ENCODE measurements around the gene RTTN. TPM values are rescaled to one million over a fixed set of nuclear protein-coding genes. Genes with fewer than 3 reads are reported as not detected.

The RTTN gene
- total RNA-seq, 4 donors from 2014 or later, result 23.7 to 38.7 (median 25.4) TPM

DNA sequence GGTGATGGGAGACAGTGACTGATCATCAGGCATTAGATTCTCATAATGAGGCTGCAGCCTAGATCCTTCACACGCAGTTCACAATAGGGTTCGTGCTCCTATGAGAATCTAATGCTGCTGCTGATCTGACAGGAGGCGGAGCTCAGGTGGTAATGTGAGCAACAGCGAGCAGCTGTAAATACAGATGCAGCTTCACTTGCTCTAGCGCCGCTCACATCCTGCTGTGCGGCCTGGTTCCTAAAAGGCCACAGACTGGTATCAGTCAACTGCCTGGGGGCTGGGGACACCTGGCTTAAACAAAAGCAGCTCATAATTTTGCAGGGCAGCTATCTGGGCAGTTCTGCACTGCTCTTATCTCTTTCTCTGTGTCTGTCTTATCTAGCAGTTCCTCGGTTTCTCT is 237.4 kb downstream of the RTTN start:
- TF ChIP-seq CTCF (IDR thresholded peaks at IDR 0.05) (no peak), POLR2A (IDR thresholded peaks at IDR 0.05) (no peak), EP300 (IDR thresholded peaks at IDR 0.05) (no peak)
- Histone ChIP-seq H3K36me3 (no peaks in the 10 kb centered on the region), H3K4me3 (no peak overlapping the region), H3K27me3 (no peaks in the 10 kb centered on the region), H3K27ac (no peak overlapping the region), H3K9me3 (peaks cover 0 to 5% (median 2%) of the 10 kb centered on the region in 4 donors), H3K4me1 (no peaks in the 10 kb centered on the region)
- WGBS, 2 donors, result 74 to 75% methylated on average over 8 of the region's 8 CpGs
- DNase-seq (ENCODE audit: low spot score in 2 of 2), result no peak

- no peaks in the 10 kb centered on the region for H3K9me3 ChIP-seq
- H3K4me1 ChIP-seq, result no peaks in the 10 kb centered on the region
- WGBS, 2 donors, result 90 to 93% methylated on average over 4 of the region's 4 CpGs
- H3K4me3 ChIP-seq, result no peak overlapping the region
- peaks cover 0 to 15% (median 0%) of the 10 kb centered on the region in 3 donors for H3K36me3 ChIP-seq
- no peak for DNase-seq (ENCODE audit: low spot score in 2 of 2)
- no peaks in the 10 kb centered on the region for H3K27me3 ChIP-seq
- H3K27ac ChIP-seq, result no peak overlapping the region
- TF ChIP-seq EP300 (IDR thresholded peaks at IDR 0.05) (no peak), POLR2A (IDR thresholded peaks at IDR 0.05) (no peak), CTCF (IDR thresholded peaks at IDR 0.05) (no peak)
These were observed 242.3 kb downstream of the RTTN start for GRCh38 chr18:69963196-69963595.

GRCh38 chr18:69961718-69962117 is 243.8 kb downstream of the RTTN start:
- H3K27ac ChIP-seq, result no peak overlapping the region
- no peak overlapping the region for H3K4me3 ChIP-seq
- H3K36me3 ChIP-seq, result peaks cover 0 to 15% (median 0%) of the 10 kb centered on the region in 3 donors
- DNase-seq (ENCODE audit: low spot score in 2 of 2), result no peak
- no peaks in the 10 kb centered on the region for H3K4me1 ChIP-seq
- no peak for TF ChIP-seq EP300 (IDR thresholded peaks at IDR 0.05)
- no peak for TF ChIP-seq CTCF (IDR thresholded peaks at IDR 0.05)
- no peaks in the 10 kb centered on the region for H3K9me3 ChIP-seq
- no peaks in the 10 kb centered on the region for H3K27me3 ChIP-seq
- 92 to 95% methylated on average over 3 of the region's 3 CpGs for WGBS, 2 donors

DNA sequence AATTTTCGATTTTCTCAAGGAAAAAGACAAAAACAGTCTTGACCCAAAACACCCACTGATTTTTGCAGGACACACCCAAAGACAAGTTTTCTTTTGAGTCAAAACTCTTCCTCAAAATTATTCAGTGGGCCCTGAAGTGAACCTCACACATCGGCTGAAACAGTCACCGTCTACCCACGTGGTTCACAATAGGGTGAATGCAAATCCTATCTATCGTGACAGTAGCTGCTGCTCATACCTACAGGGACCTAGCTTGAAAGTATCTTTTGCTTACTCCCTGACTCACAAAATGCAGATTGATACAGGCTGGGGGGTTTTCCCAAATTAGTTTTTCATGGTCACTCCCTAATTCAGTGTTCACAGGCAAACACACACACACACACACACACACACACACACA is 247.1 kb downstream of the RTTN start:
- H3K9me3 ChIP-seq, result peaks cover 0 to under 1% (median 0%) of the 10 kb centered on the region in 4 donors
- DNase-seq (ENCODE audit: low spot score in 2 of 2), result no peak
- no peak overlapping the region for H3K27ac ChIP-seq
- H3K36me3 ChIP-seq, result peaks cover 0 to 15% (median 0%) of the 10 kb centered on the region in 3 donors
- WGBS, 2 donors, result 80 to 85% methylated on average over 5 of the region's 5 CpGs
- no peak overlapping the region for H3K4me3 ChIP-seq
- H3K27me3 ChIP-seq, result no peaks in the 10 kb centered on the region
- TF ChIP-seq EP300 (IDR thresholded peaks at IDR 0.05) (no peak), CTCF (IDR thresholded peaks at IDR 0.05) (no peak), POLR2A (IDR thresholded peaks at IDR 0.05) (no peak)
- H3K4me1 ChIP-seq, result no peaks in the 10 kb centered on the region

- Histone ChIP-seq H3K9me3 (peaks cover 0 to 4% (median 0%) of the 10 kb centered on the region in 4 donors), H3K4me3 (no peak overlapping the region), H3K27me3 (no peaks in the 10 kb centered on the region), H3K4me1 (no peaks in the 10 kb centered on the region), H3K27ac (no peak overlapping the region), H3K36me3 (peaks cover 0 to 14% (median 0%) of the 10 kb centered on the region in 3 donors)
- 91% methylated on average over 3 of the region's 3 CpGs for WGBS, 2 donors
- DNase-seq (ENCODE audit: low spot score in 2 of 2), result no peak
- TF ChIP-seq EP300 (IDR thresholded peaks at IDR 0.05) (no peak), POLR2A (IDR thresholded peaks at IDR 0.05) (no peak), CTCF (IDR thresholded peaks at IDR 0.05) (no peak)
These were observed 247.7 kb downstream of the RTTN start for GRCh38 chr18:69957747-69958146.
